MCF 10A (cell line): ENCODE results near the gene LIN28B. TPM values are rescaled to one million over a fixed set of nuclear protein-coding genes. Genes with fewer than 3 reads are reported as not detected.

Experiments
- BruUV-seq: library from RNA; stranded (reverse); fragments of 400-500 nt; replicated peaks from 2 replicates; lab custom pipeline; 2021; lab: Mats Ljungman, UMichigan
- CTCF ChIA-PET: fragments of 300-600 bp; sonication (Branson Sonifier 250); formaldehyde crosslinking; extraction: SDS; loops from one replicate; lab custom pipeline; 2021; ENCODE audit warnings: antibody characterized with exemption, inconsistent platforms; lab: Yijun Ruan, JAX
- POLR2A ChIA-PET: fragments of 300-600, 350-650 bp; sonication (Branson Sonifier 250); formaldehyde crosslinking; extraction: SDS; loops from one replicate; lab custom pipeline; 2020; ENCODE audit warnings: antibody characterized with exemption, inconsistent platforms; lab: Yijun Ruan, JAX
- DNase-seq: peaks from one replicate; pipeline ENCODE4 v3.0.0-alpha.2; 2018; ENCODE audit not compliant: unreplicated experiment
- H3K27ac Mint-ChIP-seq: one replicate; pipeline ENCODE4 v1.8.0; 2022; ENCODE audit warnings: mild to moderate bottlenecking, low read depth, mixed read lengths; ENCODE audit not compliant: unreplicated experiment
- H3K27me3 Mint-ChIP-seq: one replicate; pipeline ENCODE4 v1.8.0; 2022; ENCODE audit warnings: mixed read lengths; ENCODE audit not compliant: insufficient read depth, unreplicated experiment
- H3K36me3 Mint-ChIP-seq: one replicate; pipeline ENCODE4 v1.8.0; 2022; ENCODE audit warnings: mild to moderate bottlenecking, moderate library complexity, mixed read lengths; ENCODE audit not compliant: insufficient read depth, unreplicated experiment
- H3K4me1 Mint-ChIP-seq: one replicate; pipeline ENCODE4 v1.8.0; 2022; ENCODE audit warnings: mixed read lengths; ENCODE audit not compliant: insufficient read depth, unreplicated experiment
- H3K4me3 Mint-ChIP-seq: one replicate; pipeline ENCODE4 v1.8.0; 2022; ENCODE audit warnings: mild to moderate bottlenecking, moderate library complexity, mixed read lengths; ENCODE audit not compliant: unreplicated experiment
- H3K9me3 Mint-ChIP-seq: one replicate; pipeline ENCODE4 v1.8.0; 2022; ENCODE audit warnings: mixed read lengths; ENCODE audit not compliant: unreplicated experiment
- CTCF ChIP-seq: fragments of 200-600 bp; IDR thresholded peaks from one replicate; pipeline ENCODE4 v1.8.0; 2022; ENCODE audit warnings: antibody characterized with exemption, mild to moderate bottlenecking; ENCODE audit not compliant: unreplicated experiment
- intact Hi-C: fragments of 100-400 bp; cut with micrococcal nuclease; formaldehyde crosslinking; loops from 2 replicates; pipeline ENCODE4 v1.14.1; 2022
- total RNA-seq: library from RNA; stranded (reverse); gene quantifications from 2 replicates; pipeline ENCODE4 v1.2.3, GENCODE V29; 2022

The LIN28B gene
- total RNA-seq, 1 experiment from 2014 or later = not detected

GRCh38 chr6:105014448-105014847 is 57.5 kb downstream of the LIN28B start:
- Mint-ChIP-seq H3K4me1 (no peaks in the 10 kb centered on the region), H3K9me3 (no peaks in the 10 kb centered on the region), H3K4me3 (no peak overlapping the region), H3K27me3 (peaks cover 46% of the 10 kb centered on the region), H3K27ac (no peak overlapping the region), H3K36me3 (no peaks in the 10 kb centered on the region)
- intact Hi-C loops = no loop called here
- DNase-seq = no peak
- no peak for TF ChIP-seq CTCF
- CTCF ChIA-PET = interaction anchor here (2.3 kb wide), 1 partner anchor 62 kb away, joined by 5 read pairs; no protein-coding TSS in a partner anchor
- POLR2A ChIA-PET = interaction anchor here (1.1 to 1.5 kb wide), 2 partner anchors 10 to 12 kb away, joined by 4 to 5 read pairs; no protein-coding TSS in a partner anchor
- BruUV-seq = no TSS peak

- Mint-ChIP-seq H3K36me3 (no peaks in the 10 kb centered on the region), H3K27ac (no peak overlapping the region), H3K4me3 (no peak overlapping the region), H3K9me3 (no peaks in the 10 kb centered on the region), H3K4me1 (no peaks in the 10 kb centered on the region), H3K27me3 (peaks cover 46% of the 10 kb centered on the region)
- BruUV-seq = no TSS peak
- ChIA-PET CTCF (interaction anchor here (2.3 kb wide), 1 partner anchor 62 kb away, joined by 5 read pairs; no protein-coding TSS in a partner anchor), POLR2A (interaction anchor here (1.5 kb wide), 1 partner anchor 9 kb away, joined by 5 read pairs; no protein-coding TSS in a partner anchor)
- intact Hi-C loops = no loop called here
- TF ChIP-seq CTCF = no peak
- no peak for DNase-seq
Measured at GRCh38 chr6:105014954-105015353, 58.0 kb downstream of the LIN28B start.

- no peak for DNase-seq
- H3K4me3 Mint-ChIP-seq = no peak overlapping the region
- H3K36me3 Mint-ChIP-seq = no peaks in the 10 kb centered on the region
- ChIA-PET CTCF (interaction anchor here (2.3 kb wide), 1 partner anchor 61 kb away, joined by 5 read pairs; no protein-coding TSS in a partner anchor), POLR2A (interaction anchor here (1.5 kb wide), 1 partner anchor 9 kb away, joined by 5 read pairs; no protein-coding TSS in a partner anchor)
- peaks cover 42% of the 10 kb centered on the region for H3K27me3 Mint-ChIP-seq
- no peak overlapping the region for H3K27ac Mint-ChIP-seq
- intact Hi-C loops = no loop called here
- no peaks in the 10 kb centered on the region for H3K4me1 Mint-ChIP-seq
- TF ChIP-seq CTCF = no peak
- no peaks in the 10 kb centered on the region for H3K9me3 Mint-ChIP-seq
- BruUV-seq = no TSS peak
Measured at GRCh38 chr6:105015482-105015881, 58.6 kb downstream of the LIN28B start.

GRCh38 chr6:105019285-105019684 is 62.4 kb downstream of the LIN28B start:
- Mint-ChIP-seq H3K27ac (no peak overlapping the region), H3K9me3 (no peaks in the 10 kb centered on the region), H3K4me3 (no peak overlapping the region), H3K36me3 (no peaks in the 10 kb centered on the region), H3K27me3 (peaks cover 59% of the 10 kb centered on the region), H3K4me1 (no peaks in the 10 kb centered on the region)
- ChIA-PET CTCF (no interaction called here), POLR2A (interaction anchor here (0.7 kb wide), 1 partner anchor 15 kb away, joined by 4 read pairs; no protein-coding TSS in a partner anchor)
- no peak for TF ChIP-seq CTCF
- no TSS peak for BruUV-seq
- intact Hi-C loops = no loop called here
- DNase-seq = no peak
